Ovary (tissue), 3 donors: ENCODE measurements around the gene ADGRL1.
"Not testable (repeated sequence)": the region's sequence is repeated elsewhere in the genome, so short reads cannot be mapped to it uniquely, and the experiment has no call there.

ENCODE experiments used
- CTCF ChIP-seq, 3 donors: fragments of 450-650 bp in 2 of 3; fragments of 200-600 bp in 1 of 3; IDR thresholded peaks; one replicate each; pipeline versions ENCODE4 v1.5.1 to v1.8.0; 2016 to 2022; ENCODE audit warnings: antibody characterized with exemption in 3 of 3, mild to moderate bottlenecking in 1 of 3
- POLR2A ChIP-seq: fragments of 450-650 bp; IDR thresholded peaks from one replicate; pipeline ENCODE4 v1.6.1; 2017; ENCODE audit warnings: antibody characterized with exemption, mild to moderate bottlenecking, moderate library complexity
- donor health status: DM: no; HTN: no; CAD: no.

GRCh38 chr19:14228446-14229071 lies 22.6 kb upstream of the ADGRL1 start:
- not testable (repeated sequence) for TF ChIP-seq CTCF (IDR thresholded peaks at IDR 0.05); POLR2A
